HG02943 (cell line): ENCODE data around the gene HOXA10.

Experiments
- ATAC-seq: cut with Tn5 transposase; IDR thresholded peaks from one replicate; pipeline ENCODE4 v1.9.1; 2021; ENCODE audit warnings: mild to moderate bottlenecking, low read depth, moderate library complexity; ENCODE audit not compliant: unreplicated experiment

The HOXA10 gene

DNA sequence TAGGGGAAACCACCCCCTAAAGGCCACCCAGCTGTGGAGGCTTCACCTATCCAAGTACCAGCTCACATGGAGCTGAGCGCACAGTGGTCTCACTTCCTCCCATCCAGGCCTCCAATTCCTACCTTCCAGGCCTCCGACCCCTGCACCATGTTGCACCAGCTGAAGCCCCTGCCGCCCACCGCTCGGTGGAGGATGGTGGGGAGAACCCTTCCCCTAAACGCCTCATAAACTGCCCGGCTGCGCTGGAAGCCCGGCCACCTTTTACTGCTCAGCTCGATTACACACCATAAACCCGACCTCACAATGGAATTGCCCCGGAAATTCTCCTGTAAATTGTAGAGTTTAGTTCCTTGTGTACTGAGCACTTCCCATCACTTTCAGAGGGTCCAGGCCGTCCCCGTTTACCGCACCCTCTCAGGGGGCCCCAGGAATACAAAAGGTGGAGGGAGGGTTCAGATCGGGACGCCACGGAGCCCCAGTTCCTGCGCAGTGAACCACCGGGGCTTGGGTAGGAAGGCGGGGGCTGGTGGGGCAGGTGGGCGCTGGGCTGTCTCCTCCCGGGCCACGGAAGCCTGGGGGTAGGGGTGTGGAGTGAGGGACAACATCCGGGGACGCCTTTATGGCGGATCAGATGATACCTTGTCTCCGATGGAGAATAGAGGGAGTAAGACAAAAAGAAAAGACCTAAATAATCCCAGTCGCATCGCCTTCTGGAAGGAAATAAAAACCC is 16.3 kb downstream of the HOXA10 start:
- no peak for ATAC-seq

DNA sequence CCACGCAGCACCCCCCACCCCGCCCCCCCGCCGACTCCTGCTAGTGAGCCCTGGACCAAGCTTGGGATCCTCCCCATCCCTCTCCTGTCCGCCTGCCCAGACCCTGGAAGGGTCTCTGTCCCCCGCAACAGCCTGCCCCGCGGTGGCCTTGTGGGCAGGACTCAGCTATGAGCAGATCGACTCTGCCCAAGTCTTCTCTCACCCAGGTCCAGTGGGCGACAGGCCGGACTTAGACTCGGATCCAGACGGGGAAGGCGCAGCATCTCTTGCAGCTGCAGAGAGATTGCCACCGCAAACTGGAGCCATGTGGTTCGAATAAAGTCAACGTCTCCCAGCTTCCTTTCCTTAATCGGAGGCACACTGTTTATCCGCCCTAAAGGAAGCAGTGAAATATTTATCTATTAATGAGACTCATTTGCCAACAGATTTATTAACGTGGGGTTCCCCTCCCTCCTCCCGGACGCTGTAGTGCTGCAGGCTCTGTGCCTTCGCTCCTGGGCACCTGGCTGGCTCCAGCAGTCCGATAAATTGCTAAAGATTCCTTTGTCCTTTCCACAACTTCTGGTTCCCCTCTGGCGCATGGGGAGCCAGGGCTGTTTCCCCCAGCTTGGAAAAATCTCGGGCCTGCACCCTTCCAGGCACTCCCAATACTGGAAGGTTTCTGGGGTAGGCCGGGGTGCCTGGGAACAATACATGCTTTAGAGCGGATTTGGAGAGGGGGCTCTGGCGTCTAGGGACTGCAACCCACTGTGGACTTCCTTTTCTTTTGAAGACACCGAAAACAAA is 17.0 kb downstream of the HOXA10 start:
- ATAC-seq: no peak

DNA sequence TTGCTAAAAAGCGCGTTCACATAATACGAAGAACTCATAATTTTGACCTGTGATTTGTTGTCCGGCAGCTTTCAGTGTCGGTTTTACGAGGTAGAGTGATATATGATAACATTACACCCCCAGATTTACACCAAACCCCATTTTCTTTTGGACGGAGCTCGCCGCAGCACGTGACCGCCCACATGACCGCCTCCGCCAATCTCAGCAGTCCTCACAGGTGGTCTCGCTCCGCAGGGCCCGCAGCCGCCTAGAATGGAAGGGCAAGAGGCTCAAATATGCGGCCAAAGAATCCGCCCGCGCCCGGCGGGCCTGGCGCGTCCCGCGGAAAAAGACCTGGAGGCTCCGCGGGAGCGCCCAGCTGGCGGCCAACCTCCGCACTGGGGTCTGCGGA is 17.6 kb downstream of the HOXA10 start, which contains the start of gene HOXA7:
HOXA7 (minus strand) TSS at position 168 of the 391 bp plus-strand sequence; CDS start at position 38, 130 bp downstream.
- no peak for ATAC-seq

GRCh38 chr7:27155816-27156507 is 18.2 kb downstream of the HOXA10 start:
- no peak for ATAC-seq

GRCh38 chr7:27154901-27155815 is 19.0 kb downstream of the HOXA10 start:
- no peak for ATAC-seq

GRCh38 chr7:27154369-27154768 is 19.8 kb downstream of the HOXA10 start:
- no peak for ATAC-seq

GRCh38 chr7:27153526-27153925 is 20.6 kb downstream of the HOXA10 start:
- no peak for ATAC-seq

DNA sequence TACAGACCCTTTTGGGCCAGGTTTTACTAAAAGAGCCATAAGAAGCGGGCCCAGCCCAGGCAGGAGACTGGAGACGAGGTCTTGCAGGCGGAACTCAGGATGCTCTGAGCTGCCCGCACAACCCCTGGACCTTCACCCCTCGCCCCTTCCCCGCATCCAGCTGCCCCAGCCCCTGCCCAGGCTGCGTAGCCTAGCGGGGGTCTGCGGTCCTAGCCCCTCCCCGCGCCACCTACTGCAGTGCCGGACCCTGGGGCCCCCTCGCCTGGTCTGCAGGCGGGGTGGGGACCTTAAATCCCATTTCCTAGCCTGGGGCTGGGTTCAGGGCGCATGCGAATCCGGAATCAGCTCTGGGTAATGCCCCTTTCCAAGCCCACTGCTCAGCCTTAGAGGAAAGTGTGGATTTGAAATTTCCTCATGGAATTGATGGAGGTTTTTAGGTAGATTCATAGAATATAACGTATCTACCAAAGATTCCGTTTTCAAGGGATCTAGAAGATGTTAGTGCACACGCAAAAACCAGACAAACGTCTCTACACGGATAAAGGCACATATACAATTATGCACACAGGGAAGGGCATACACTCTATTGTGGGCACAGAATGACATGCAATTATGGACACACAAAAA is 21.2 kb downstream of the HOXA10 start:
- ATAC-seq: no peak

DNA sequence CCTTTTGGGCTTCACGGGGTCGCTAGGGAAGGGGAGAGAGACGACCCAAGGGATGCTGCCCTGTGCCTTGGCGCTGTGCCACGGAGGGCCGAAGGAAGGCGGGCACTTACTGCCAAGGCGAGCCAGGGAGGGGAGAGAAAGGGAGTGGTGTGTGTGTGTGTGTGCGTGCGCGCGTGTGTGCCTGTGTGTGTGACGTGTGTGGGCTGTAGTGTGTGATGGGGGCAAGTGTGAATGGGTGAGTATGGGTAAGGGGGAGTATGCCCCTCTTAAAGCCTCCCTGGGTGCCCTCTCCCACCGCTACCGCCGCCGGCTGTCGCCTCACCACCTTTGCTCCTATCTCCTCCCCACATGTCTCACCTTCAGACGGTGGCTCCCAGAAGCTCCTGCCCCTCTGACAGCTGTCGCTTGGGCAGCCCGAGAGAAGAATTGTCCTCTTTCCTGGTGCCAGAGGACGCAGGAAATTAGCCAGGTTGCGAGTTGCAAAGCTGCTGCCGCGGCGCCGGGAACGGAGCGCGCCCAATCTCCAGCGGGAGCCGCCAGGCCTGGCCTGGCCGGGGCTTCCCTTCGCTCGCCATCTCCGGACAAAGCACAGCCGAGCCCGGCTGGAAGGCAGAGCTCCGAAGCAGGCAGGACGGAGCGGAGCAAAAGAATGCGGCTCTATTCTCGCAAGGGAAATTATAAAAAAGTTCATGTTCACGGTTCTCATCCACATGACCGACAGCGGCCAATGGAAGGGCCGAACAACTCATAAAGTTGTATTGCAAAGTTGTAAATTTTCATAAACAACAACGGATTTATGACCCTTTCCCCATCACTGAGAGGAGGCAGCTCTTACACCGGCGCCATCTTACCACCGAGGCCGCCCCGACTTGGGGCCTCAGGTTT is 21.9 kb downstream of the HOXA10 start, which contains the start of gene HOXA3:
HOXA3 (minus strand) TSS at position 653 of the 885 bp plus-strand sequence. CDS start 41,943 bp downstream, outside the sequence.
- no peak for ATAC-seq

DNA sequence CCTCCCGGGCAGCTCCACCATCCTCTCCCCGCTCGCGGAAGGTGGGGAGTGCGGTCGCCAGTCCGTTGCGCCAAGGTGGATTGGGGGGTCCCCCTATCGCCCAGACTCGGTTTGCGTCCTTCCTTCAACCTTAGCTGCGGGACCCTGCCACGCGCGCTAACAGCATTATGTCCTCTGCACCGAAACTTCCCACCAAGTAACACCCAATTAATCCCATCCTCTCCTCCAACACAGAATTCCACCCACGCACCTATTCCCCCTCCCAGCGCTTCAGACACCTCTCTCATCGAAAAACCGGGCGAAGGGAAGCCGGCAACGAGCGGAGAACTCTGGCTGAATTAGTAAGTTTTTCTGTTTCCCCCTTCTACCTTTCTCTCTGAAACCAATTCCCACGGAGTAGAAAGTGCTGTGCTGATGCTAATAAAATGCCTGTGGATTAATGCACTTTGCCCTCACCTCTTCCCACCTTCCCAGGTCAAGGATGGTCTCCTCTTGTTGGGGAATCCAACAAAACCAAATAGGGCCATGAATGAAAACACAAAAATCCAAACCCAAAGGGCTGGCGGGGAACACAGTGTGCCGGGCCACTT is 22.7 kb downstream of the HOXA10 start:
- no peak for ATAC-seq

DNA sequence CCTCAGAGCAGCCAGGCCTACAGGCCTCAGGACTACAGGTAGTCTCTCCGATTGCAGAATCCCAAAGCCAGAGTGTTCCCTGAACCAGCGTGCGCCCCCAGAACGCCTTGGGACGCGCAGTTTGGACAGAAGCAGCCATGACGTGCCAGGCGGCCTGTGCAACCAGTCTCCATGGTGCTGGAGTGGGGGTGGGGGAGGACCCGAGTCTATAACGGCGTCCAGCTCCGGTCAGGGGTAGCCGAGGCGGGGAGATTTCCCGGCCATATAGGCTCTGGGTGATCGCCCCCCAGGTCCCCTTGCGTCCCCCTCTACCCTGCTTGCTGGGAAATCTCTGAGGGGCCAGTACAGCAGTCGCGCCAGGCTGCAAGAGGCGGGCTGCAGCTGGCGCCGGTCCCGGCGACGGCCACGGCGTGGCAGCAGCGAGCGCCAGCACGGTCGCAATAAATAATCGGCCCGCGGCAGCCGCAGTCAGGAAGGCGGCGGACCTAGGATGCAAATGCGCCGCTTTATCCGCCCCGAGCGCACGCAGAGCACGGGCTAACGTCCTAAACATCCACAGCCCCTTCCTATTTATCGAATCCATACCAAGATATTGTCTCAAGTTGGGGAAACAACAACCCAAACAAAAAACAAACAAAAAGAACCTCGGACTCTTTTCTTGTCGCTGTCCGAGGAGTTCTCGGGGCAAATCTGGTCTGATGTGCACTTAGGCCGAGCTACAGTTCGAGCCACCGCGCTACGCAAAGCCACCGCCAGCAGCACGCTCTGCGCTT is 23.4 kb downstream of the HOXA10 start:
- peak; percentile 69 for ATAC-seq

GRCh38 chr7:27149842-27150567 is 24.1 kb downstream of the HOXA10 start:
- ATAC-seq: peak; percentile 9

DNA sequence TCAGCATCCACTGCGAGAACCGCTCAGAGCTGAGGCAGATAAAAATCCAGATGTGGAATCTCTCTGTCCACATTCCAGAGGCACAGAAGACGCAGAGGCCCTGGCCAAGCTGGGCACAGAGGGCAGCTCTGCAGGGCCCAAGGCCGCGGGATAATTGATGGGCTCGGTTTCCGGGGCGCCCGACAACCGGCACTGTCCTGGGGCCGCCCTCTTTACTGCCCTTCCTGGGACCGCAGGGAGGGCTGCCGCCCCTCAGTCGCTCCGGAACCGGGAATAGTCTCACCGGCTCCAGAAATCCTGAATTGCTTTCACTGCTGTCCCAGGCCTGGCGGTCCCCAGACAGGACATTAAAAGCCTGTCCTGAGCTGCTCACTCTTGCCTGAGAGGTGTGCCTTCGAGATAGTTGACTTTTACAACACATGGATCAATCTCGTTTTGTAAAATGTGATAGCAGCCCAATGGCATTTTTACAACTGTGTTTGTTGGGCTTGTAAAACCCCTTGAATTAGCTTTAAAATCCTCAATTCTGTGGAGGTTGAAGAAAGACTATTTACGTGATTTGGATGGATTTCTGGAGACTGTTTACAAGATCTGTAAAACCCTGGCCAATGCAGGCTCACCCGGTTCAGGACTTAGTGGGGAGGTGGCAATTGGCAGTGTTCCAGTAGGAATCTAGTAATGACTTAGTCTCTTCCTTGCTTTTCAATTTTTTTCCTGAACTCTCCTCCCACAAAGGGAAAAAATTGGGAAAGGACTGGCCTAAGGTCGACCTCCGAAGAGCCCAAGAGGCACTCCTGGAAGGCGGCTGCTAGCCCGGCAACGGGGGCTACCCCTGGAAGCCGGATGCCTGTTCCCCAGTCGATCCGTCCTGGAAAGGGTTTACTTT is 25.1 kb downstream of the HOXA10 start:
- ATAC-seq: no peak

GRCh38 chr7:27148031-27148755 is 25.9 kb downstream of the HOXA10 start:
- ATAC-seq: no peak
